Gastrocnemius medialis (tissue), 4 donors: ENCODE measurements around the gene RGS5.

ENCODE experiments used
- CTCF ChIP-seq, 5 experiments: fragments of 450-650 bp in 3 of 5; fragments of 200-600 bp in 2 of 5; sonication (generic) in 2 of 5; IDR thresholded peaks in 4 of 5; conservative IDR thresholded peaks in 1 of 5; 1 replicate in 4 of 5; 2 replicates in 1 of 5; pipeline ENCODE4 v1.5.1; 2016 to 2019; ENCODE audit warnings: antibody characterized with exemption in 5 of 5, mild to moderate bottlenecking in 3 of 5, moderate library complexity in 3 of 5
- POLR2A ChIP-seq, 2 donors: fragments of 450-650 bp; IDR thresholded peaks; one replicate each; pipeline ENCODE4 v1.6.1; 2017; ENCODE audit warnings: antibody characterized with exemption in 2 of 2, mild to moderate bottlenecking in 2 of 2, moderate library complexity in 2 of 2

GRCh38 chr1:163147019-163147418 lies 55.7 kb downstream of the RGS5 start:
- TF ChIP-seq CTCF (IDR thresholded peaks at IDR 0.05 in 4 of 5, conservative IDR thresholded peaks at IDR 0.05 in 1 of 5) (no peak), POLR2A (IDR thresholded peaks at IDR 0.05) (no peak)
